HepG2 (cell line): Measurements from ENCODE around the gene MPC1L. TPM values are rescaled to one million over a fixed set of nuclear protein-coding genes. Genes with fewer than 3 reads are reported as not detected.

Experiments
- ATAC-seq: fragments of 200-7000 bp; cut with Tn5 transposase; 3 replicates; pipeline ENCODE4 v1.9.1; 2020; ENCODE audit warnings: mild to moderate bottlenecking, moderate library complexity
- BruUV-seq: library from RNA; stranded (reverse); fragments of 400-500 nt; replicated peaks from 2 replicates; lab custom pipeline; 2021; lab: Mats Ljungman, UMichigan
- CTCF ChIA-PET: fragments of 300-600 bp; formaldehyde crosslinking; extraction: SDS; loops from one replicate; lab custom pipeline; 2021; ENCODE audit warnings: low total read pairs, inconsistent platforms, low intra/inter-chr PET ratio; lab: Yijun Ruan, JAX
- POLR2A ChIA-PET: fragments of 350-600 bp; sonication (Branson Sonifier 250); formaldehyde crosslinking; loops from one replicate; lab custom pipeline; 2020; ENCODE audit warnings: antibody characterized with exemption, inconsistent platforms; lab: Yijun Ruan, JAX
- DNase-seq: peaks from one replicate; pipeline ENCODE4 v3.0.0-alpha.2; 2015; ENCODE audit warnings: low spot score
- FAIRE-seq: peaks from 3 replicates; lab custom pipeline; 2011; peaks lifted over from hg19 to GRCh38; lab: Jason Lieb, UNC
- H2AFZ ChIP-seq: one replicate; pipeline ENCODE4 v1.6.1; 2011; ENCODE audit warnings: low read length, inconsistent platforms
- H3K27ac ChIP-seq: fragments of 300-600 bp; 3 replicates; pipeline ENCODE4 v1.8.0; 2011; ENCODE audit warnings: mixed run types, mild to moderate bottlenecking, mixed read lengths, low read length, inconsistent platforms; ENCODE audit not compliant: insufficient read depth; ENCODE audit errors: extremely low read length
- H3K27me3 ChIP-seq, 2 experiments: fragments of 200-600 bp in 1 of 2; 2 replicates in 1 of 2; 3 replicates in 1 of 2; pipeline versions ENCODE4 v1.6.0 to v1.8.0; 2011; ENCODE audit warnings: low read length in 2 of 2, mild to moderate bottlenecking in 2 of 2, moderate library complexity in 2 of 2, inconsistent platforms in 1 of 2; ENCODE audit not compliant: insufficient read depth in 2 of 2, control insufficient read depth in 1 of 2
- H3K36me3 ChIP-seq, 2 experiments: fragments of 200-600 bp in 1 of 2; replicated peaks in 1 of 2; 2 replicates in 1 of 2; 3 replicates in 1 of 2; pipeline versions ENCODE4 v1.5.1 to v1.8.0; 2011; ENCODE audit warnings: low read length in 2 of 2, inconsistent platforms in 1 of 2; ENCODE audit not compliant: insufficient read depth in 2 of 2, control insufficient read depth in 1 of 2
- H3K4me1 ChIP-seq: 2 replicates; pipeline ENCODE4 v1.5.1; 2012; ENCODE audit warnings: low read length, inconsistent platforms; ENCODE audit not compliant: insufficient read depth
- H3K4me2 ChIP-seq: 2 replicates; pipeline ENCODE4 v1.6.0; 2011; ENCODE audit warnings: low read depth, low read length, inconsistent platforms
- H3K4me3 ChIP-seq, 3 experiments: fragments of 200-600 bp in 1 of 3; sonication (generic), shearing (Covaris generic) in 1 of 3; replicated peaks in 1 of 3; 2 replicates each; pipeline ENCODE4 v1.5.1; 2011 to 2016; ENCODE audit warnings: low read length in 3 of 3, inconsistent platforms in 2 of 3, low read depth in 2 of 3, mild to moderate bottlenecking in 2 of 3, control low read depth in 1 of 3, mixed read lengths in 1 of 3; ENCODE audit not compliant: insufficient read depth in 1 of 3
- H3K79me2 ChIP-seq: one replicate; pipeline ENCODE4 v1.6.1; 2011; ENCODE audit warnings: low read length, inconsistent platforms; ENCODE audit not compliant: insufficient read depth
- H3K9ac ChIP-seq: 2 replicates; pipeline ENCODE4 v1.6.0; 2011; ENCODE audit warnings: mild to moderate bottlenecking, low read depth, low read length, inconsistent platforms; ENCODE audit not compliant: insufficient read depth
- H3K9me3 ChIP-seq: 2 replicates; pipeline ENCODE4 v1.5.1; 2012; ENCODE audit warnings: mild to moderate bottlenecking, low read length
- H4K20me1 ChIP-seq: 2 replicates; pipeline ENCODE4 v1.6.0; 2011; ENCODE audit warnings: inconsistent platforms, mild to moderate bottlenecking, low read length, moderate library complexity; ENCODE audit not compliant: insufficient read depth
- ELK4 ChIP-seq: sonication (generic); formaldehyde crosslinking; IDR thresholded peaks from 2 replicates; pipeline ENCODE4 v1.9.0; 2021; ENCODE audit warnings: missing genetic modification reagents, borderline replicate concordance
- JUNB ChIP-seq: sonication (generic); formaldehyde crosslinking; IDR thresholded peaks from 2 replicates; pipeline ENCODE4 v1.8.0; 2022; ENCODE audit warnings: missing genetic modification reagents, mild to moderate bottlenecking, borderline replicate concordance
- PBX2 ChIP-seq: IDR thresholded peaks from 2 replicates; pipeline ENCODE4 v1.6.1; 2016; ENCODE audit warnings: control low read depth
- RBAK ChIP-seq: sonication (generic); formaldehyde crosslinking; IDR thresholded peaks from 2 replicates; pipeline ENCODE4 v1.5.1; 2020; ENCODE audit warnings: mild to moderate bottlenecking, missing genetic modification reagents
- SRY ChIP-seq: sonication (generic); formaldehyde crosslinking; IDR thresholded peaks from 2 replicates; pipeline ENCODE4 v1.8.0; 2022; ENCODE audit warnings: mild to moderate bottlenecking, missing genetic modification reagents
- ZBTB2 ChIP-seq: sonication (generic); formaldehyde crosslinking; IDR thresholded peaks from 2 replicates; pipeline ENCODE4 v1.8.0; 2022; ENCODE audit warnings: low read depth, missing genetic modification reagents
- ZNF354B ChIP-seq: sonication (generic); formaldehyde crosslinking; IDR thresholded peaks from 2 replicates; pipeline ENCODE4 v1.8.0; 2022; ENCODE audit warnings: mild to moderate bottlenecking, missing genetic modification reagents
- ZNF547 ChIP-seq: sonication (generic); formaldehyde crosslinking; IDR thresholded peaks from 2 replicates; pipeline ENCODE4 v1.5.1; 2020; ENCODE audit warnings: mild to moderate bottlenecking, missing genetic modification reagents
- ZNF724P ChIP-seq: sonication (generic); formaldehyde crosslinking; IDR thresholded peaks from 2 replicates; pipeline ENCODE4 v1.8.0; 2022; ENCODE audit warnings: missing genetic modification reagents, borderline replicate concordance
- ZNF816 ChIP-seq: sonication (generic); formaldehyde crosslinking; IDR thresholded peaks from 2 replicates; pipeline ENCODE4 v1.8.0; 2022; ENCODE audit warnings: missing genetic modification reagents, mild to moderate bottlenecking, borderline replicate concordance
- ZSCAN22 ChIP-seq: sonication (generic); formaldehyde crosslinking; IDR thresholded peaks from 2 replicates; pipeline ENCODE4 v1.4.0; 2020; ENCODE audit warnings: mild to moderate bottlenecking, missing genetic modification reagents
- WGBS: methylation state at CpG from one replicate; pipeline ENCODE4 v1.1.6; 2017; ENCODE audit warnings: low lambda C conversion rate; 5-methylcytosine and 5-hydroxymethylcytosine counted together
- in situ Hi-C: cut with HindIII; loops from 2 replicates; pipeline ENCODE4 v1.10.0; 2017; ENCODE audit warnings: low pct_unique_long_range_greater_than_20kb; ENCODE audit not compliant: extremely low pct_ligation_motif_present
- intact Hi-C: fragments of 100-400 bp; cut with micrococcal nuclease; formaldehyde crosslinking; loops from one replicate; pipeline ENCODE4 v1.10.0; 2022; ENCODE audit not compliant: unreplicated experiment
- polyA plus RNA-seq, 8 experiments: library from polyadenylated mRNA; depleted of rRNA in 3 of 8; stranded (reverse) in 7 of 8; unstranded in 1 of 8; fragments of >200 nt; fragmentation: Illumina TruSeq in 4 of 8; extraction: Trizol in 4 of 8; gene quantifications; 2 replicates each; pipeline versions ENCODE4 v1.2.1 to v1.2.3, GENCODE V29; 2011 to 2016; ENCODE audit warnings: low read depth in 4 of 8, missing spikeins in 1 of 8, mixed read lengths in 1 of 8; ENCODE audit not compliant: insufficient read depth in 1 of 8
- total RNA-seq, 5 experiments: library from RNA; depleted of rRNA; stranded (reverse); fragments of >200 nt; fragmentation: Illumina TruSeq; extraction: Trizol; gene quantifications; 2 replicates each; pipeline ENCODE4 v1.2.3, GENCODE V29; 2016; ENCODE audit warnings: low read depth in 1 of 5

MPC1L gene
- total and polyA plus RNA-seq, 2 of the 13 experiments (the other 11 are each of a cell fraction or from before 2014, with no cell fraction given): not detected

DNA sequence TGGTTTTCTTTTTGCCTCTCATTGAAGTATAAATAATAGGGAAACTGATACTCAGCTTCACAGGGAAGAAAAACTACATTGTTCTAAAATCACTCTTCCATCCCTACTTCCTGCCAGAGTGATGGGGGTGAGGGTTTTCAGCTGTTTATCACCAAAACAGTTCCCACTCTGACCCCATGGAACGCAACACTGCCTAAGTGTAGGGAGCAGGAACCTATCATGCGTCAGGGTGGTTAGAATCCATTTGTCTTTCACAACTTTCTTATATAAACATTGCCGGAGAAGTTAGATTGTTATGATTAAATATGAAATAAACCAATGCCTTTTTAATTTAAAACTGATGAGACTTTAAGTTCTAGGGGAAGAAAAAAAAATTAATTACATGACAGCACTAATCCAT lies 15.8 kb upstream of the MPC1L start:
- Histone ChIP-seq H3K36me3 (no peaks in the 10 kb centered on the region), H3K9me3 (no peaks in the 10 kb centered on the region), H4K20me1 (no peaks in the 10 kb centered on the region), H3K27me3 (no peaks in the 10 kb centered on the region), H3K4me1 (peaks cover 17% of the 10 kb centered on the region), H3K4me3 (no peak overlapping the region), H3K9ac (no peak overlapping the region), H3K27ac (no peak overlapping the region), H3K4me2 (no peak overlapping the region), H3K79me2 (no peaks in the 10 kb centered on the region), H2AFZ (no peak overlapping the region)
- FAIRE-seq: no peak
- no TSS peak for BruUV-seq
- no peak for TF ChIP-seq ZNF547 (CRISPR knock-in tag)
- no peak for TF ChIP-seq JUNB (CRISPR knock-in tag)
- TF ChIP-seq ELK4: no peak
- TF ChIP-seq RBAK: no peak
- TF ChIP-seq PBX2 (CRISPR knock-in tag): no peak
- no peak for TF ChIP-seq ZNF724P (CRISPR knock-in tag)
- no peak for TF ChIP-seq SRY (CRISPR knock-in tag)
- no peak for TF ChIP-seq ZSCAN22 (CRISPR knock-in tag)
- no peak for TF ChIP-seq ZNF816 (CRISPR knock-in tag)
- TF ChIP-seq ZBTB2 (CRISPR knock-in tag): no peak
- TF ChIP-seq ZNF354B (CRISPR knock-in tag): no peak
- ATAC-seq: no peak
- in situ Hi-C loops (no loop called here), intact Hi-C loops (no loop called here)
- DNase-seq: no peak
- CTCF ChIA-PET: no interaction called here
- POLR2A ChIA-PET: no interaction called here
- WGBS: 96% methylated on average over 3 of the region's 3 CpGs
